Activated CD8-positive, alpha-beta memory T cell treated with anti-CD3 and anti-CD28 coated beads, Interleukin-2, amount 50 U/mL, for 48 hours (primary cell): ENCODE results near the gene TMEM207.

Source experiments
- DNase-seq: peaks from one replicate; pipeline ENCODE4 v3.0.0-alpha.2; 2020

Gene TMEM207

DNA sequence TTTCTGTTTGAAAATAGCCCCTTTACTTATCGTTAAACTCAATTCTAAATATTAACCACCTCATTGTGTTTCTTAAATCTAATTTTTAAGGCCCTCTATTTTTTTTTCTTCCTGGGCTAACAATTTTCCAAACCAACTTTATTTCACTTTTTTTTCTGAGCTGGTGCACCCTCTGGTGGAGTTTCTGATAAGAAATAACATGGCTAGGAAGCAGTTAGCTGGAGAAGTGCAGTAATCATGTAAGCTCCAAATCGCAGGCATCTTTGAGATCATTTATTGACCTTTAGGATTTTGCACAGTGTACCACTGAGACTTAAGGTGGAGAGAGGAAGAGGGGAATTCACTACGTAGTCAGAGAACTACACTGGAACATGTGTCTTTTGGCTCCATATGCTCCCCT, 6.4 kb downstream of the TMEM207 start:
- no peak for DNase-seq

DNA sequence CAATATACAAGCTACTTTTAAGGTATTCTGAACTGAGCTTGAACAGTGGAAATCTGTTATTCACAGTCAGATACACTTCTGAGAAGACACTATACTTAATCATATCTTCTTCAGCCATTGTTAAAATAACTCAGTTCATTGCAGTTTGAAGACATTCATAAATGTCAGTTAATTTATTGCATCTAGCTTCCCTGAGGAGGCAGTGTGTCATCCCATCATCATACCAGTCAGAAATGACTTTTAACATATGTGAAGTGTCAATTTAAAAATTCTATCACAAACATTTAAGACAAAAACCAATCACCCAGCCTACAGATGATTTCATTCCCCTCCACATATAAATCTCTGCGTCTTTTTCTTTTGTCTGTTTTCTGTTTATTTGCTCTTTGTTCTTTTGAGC, 7.5 kb downstream of the TMEM207 start:
- DNase-seq = no peak

DNA sequence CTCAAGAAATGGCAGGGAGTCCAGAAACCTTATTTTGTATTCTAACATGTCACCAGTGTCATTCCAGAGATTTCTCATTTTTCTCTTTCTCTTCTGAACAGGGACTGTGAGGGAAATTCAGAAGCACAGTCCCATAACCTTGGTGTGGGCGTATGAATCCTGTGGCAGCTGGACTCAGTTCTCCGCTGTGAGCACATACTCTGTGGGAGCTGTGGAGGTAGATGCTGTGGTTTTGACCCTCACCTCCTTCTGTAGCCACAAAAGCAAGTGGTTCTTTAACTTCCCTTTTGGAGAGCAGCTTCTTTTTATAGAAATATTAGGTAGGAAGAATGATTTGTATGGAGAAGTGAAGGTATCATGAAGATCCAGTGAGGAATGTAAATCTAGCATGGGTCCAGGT, 13.4 kb downstream of the TMEM207 start:
- no peak for DNase-seq

DNA sequence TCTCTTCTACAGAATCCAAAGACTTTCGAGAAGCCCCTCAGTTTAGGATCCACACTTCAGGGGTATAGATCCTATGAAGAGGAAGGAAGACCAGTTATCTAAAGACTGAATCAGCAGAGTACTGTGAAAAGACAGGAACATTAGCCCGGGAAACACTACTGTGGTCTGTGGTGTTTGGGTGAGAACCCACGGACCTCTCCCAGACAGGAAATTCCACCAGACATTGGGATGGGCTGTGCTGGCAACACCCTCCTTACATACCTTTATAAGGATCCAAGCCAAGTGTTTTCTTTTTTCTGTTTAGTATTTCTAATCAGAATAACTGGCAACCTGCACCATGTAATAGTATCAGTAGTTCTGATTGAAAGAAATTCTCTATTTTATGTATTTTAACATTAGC, 14.1 kb downstream of the TMEM207 start:
- no peak for DNase-seq

DNA sequence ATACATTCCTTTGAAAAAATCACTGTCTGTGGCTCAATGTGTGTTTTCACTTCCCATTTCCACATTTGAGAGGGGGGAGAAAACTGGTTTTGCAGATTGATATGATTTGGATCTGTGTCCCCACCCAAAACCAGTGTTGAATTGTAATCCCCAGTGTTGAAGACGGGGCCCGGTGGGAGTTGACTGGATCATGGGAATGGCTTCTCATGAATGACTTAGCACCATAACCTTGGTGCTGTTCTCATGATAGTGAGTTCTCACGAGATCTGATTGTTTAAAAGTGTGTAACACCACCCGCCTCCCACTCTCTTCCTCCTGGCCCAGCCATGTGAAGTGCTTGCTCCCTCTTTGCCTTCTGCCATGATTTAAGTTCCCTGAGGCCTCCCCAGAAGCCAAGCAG, 16.1 kb downstream of the TMEM207 start:
- DNase-seq = no peak

DNA sequence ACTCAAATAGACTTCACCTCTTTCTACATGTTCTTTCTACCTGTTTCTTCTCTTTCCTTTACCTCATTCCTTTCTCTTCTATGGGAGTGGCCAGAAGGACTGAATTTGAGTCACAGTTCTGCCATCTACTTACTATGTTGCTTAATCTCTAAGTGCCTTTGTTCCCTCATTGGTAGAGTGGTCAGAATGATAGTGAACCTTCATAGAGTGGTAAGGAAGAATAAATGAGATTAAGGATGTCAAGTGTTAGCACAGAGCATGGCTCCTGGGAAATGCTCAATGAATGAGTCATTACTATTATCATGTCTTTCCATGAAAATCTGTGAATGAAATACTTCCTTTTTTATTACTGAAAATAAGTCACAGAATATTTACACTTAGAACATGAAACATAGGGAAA, 17.5 kb downstream of the TMEM207 start:
- no peak for DNase-seq

DNA sequence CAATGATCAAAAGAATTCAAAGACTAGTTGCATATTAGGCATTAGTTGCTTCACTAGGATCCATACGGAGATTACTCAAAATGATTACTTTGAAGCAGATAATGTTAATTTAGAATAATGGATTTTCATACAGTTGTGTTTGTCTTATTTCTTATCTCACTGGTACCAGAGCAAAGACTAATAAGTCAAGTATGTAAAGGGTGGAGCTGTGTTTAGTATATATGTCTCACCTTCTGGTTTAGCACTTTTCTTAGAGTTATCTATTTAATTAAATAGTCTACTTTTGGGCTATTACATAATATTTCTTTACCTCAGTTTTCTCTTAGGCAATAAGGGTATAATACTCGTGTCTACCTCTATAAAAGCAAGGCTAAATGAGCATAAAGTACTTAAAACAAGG, 18.8 kb downstream of the TMEM207 start:
- DNase-seq = no peak

DNA sequence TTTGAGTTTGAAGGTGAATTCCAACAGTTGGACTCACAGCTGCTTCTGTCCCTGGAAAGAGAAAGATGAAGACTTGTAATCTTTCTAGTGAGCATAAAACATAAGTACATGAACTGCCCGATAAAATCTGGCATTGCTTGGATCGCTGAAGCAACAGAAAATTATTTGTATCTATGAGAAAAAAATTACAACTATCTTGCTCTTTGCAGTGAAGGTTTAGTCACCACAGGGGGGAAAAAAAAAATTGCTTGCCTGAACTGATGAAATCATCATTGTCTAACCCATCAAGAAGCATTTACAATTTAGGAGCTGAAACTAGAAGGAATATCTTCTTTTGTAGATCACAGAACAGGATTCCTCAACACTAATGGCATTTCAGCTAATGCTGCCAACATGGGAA, 20.0 kb downstream of the TMEM207 start:
- no peak for DNase-seq

DNA sequence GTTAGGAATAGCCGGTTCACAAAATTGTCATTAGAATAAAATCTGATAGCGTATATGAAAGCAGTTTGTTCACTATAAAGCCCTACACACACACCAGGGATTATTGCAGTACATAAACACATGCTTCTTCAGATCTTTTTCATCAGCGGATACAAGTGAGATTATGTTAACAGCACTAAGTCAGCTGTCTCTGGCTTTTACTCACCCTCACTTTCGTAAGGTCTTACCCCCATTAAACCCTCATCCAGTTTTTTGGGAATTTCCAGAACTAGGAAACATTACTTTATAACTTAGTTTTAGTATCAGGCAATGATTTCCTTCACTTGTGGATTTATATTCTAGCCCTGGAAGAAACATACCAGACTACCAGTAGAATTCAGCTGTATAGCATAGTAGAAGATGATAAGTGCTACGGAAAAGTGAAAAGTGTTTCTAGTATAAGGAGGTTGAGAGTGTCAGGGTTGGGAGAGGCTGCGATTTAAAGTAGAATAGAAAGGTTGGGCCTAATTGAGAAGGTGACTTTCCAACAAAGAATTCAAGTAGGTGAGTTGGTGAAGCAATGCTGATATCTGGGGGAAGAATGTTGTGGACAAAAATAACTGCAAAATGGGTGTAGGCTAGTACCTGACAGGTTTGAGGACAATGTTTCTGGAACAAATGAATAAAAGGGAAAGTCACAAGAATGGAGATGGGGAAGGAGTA, 22.7 kb downstream of the TMEM207 start:
- DNase-seq = no peak

DNA sequence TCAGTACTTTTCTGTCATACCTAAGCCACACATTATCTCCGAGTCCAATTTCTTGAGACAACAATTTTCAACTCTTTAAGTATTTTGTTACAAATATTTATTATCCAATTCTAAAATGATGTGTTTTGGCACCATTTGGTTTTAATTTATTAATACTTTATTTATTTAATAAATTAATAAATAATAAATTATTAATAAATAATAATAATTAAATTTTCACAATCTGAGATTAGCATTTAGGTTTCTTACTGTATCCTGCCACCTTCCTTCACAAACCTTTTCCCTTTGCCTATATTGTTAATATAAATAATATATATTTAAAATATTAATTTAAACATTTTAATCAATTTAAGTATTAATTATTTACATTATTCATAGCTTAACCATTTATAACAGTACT, 23.9 kb downstream of the TMEM207 start:
- no peak for DNase-seq

DNA sequence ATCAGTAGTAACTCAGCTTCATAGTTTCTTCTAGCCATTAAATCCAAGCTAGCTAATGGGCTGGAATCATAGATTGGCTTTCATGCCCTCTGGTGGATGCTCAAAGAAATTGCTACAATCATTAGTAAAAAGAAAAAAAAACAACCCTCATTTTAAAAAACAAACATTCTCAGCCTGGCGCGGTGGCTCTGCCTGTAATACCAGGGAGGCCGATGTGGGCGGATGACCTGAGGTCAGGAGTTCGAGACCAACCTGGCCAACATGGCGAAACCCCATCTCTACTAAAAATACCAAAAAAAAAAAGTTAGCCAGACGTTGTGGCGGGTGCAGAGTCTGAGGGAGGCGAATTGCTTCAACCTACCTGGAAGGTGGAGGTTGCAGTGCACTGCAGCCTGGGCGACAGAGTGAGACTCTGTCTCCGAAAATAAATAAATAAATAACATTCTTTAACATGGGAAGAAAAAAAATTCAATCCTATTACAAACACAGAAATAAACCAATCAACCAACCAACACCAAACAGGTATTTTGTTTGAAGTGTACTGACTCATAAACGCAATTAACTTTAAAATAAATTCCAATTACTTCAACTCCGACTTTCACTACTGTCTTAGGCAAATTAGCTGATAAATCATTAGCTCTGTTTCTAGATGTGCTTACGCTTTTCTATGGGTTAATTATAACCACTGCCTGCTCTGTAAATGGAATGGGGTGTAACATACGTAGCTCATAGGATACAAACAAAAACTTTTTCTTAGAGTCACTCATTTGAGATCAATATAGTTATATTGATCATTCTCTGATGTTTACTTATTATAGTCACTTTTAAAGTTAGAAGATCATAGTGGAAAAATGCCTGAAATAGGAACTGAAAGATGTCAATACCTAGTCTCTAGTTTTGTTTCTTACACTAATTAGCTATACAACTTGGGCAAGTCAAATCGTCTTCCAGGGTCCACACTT, 24.9 kb downstream of the TMEM207 start:
- DNase-seq = peak; percentile 69

DNA sequence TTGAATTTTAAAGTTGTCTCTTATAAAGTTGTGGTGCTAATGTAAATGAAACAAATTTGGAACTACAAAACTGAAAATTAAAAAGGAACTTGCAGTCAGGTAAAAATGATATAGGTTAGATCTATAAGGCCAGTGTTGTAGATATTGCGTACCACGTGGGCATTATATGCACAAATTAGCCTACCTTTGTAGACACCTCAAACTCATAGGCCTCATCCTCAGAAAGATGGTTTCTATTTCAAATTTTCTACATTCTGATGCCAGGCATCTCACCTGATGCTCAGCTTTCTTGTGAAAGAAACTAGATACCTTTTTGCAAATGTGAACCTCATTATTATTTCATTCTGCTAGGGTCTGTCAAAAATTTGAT, 25.6 kb downstream of the TMEM207 start:
- DNase-seq = no peak

DNA sequence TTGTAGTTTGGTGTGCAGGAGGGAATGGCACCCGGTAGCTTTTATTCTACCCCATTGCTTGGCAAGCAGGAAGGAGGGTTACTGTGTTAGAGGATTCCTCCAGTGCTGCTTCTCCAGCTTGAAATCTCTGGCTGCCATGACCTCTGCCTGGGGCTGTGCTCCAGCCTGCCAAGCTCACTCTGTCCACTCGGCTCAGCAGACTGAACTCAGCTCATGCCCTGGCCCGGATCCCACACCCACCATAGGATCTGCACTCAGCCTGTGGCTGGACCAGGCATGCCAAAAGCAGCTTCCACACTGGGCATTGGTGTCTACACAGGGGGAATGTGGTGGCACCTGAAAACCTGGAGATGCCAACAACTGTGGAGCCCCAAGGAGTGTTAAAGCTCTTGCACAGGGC, 35.4 kb downstream of the TMEM207 start:
- DNase-seq = no peak

DNA sequence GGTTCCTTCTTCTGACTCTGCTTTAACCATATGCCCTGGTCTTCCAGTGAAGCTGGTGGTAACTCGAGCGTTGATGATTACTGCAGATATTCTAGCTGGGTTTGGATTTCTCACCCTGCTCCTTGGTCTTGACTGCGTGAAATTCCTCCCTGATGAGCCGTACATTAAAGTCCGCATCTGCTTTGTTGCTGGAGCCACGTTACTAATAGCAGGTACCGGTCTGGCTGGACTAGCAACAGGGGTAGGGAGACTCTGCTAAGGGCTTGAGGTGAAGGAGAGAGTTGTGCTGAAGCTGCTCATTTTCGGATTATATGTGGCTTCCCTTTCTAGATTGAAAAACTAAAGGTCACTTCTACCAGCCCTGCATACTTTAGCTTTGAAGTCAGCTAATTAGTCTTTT, 45.0 kb downstream of the TMEM207 start:
- no peak for DNase-seq

DNA sequence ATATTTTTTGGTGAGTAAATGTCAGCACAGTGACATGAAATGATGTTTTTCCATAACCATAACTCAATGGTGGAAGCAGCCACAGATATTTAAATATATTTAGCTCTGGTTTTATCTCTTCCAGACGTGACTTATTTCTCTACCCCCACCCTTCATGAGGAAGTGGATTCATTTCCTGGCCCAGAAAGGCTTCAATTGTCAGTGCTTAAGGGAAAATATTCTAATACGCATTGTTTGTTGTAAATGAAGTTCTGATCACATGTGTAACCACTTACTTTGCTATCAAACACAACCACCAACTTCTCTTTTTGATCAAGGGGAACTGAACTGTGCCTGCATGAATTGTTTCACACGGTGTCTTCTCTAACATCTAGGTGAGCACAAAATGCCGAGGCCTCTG, 47.7 kb downstream of the TMEM207 start:
- no peak for DNase-seq

DNA sequence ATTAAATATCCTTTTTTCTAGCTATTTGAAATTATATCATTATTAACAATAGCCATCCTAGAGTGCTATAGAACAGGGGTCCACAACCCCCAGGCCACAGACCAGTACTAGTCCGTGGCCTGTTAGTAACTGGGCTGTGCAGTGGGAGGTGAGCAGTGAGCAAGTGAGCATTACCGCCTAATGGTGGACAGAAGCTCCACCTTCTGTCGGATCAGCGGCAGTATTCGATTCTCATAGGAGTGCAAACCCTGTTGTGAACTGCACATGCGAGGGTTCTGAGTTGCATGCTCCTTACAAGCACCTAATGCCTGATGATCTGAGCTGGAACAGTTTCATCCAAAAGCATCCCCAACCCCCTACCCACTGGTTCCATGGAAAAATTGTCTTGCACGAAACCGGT, 50.0 kb downstream of the TMEM207 start:
- no peak for DNase-seq

DNA sequence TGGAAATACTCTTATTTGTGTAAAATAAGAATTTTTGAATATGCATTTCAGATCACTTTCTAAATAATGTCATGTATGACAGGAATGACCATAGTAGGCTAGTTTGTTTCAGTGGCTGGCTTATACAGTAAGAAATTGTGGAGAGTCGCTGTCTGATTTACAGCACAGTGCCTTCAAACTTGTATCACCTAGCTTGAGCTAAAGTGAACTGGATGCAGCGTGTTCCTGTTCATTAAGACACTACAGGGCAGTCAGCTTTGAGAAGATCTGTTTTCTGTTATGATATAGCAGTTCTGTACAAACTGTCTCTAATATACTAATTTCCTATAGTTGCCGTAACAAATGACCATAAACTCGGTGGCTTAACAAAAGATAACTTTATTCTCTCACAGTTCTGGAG, 51.8 kb downstream of the TMEM207 start:
- DNase-seq = no peak

DNA sequence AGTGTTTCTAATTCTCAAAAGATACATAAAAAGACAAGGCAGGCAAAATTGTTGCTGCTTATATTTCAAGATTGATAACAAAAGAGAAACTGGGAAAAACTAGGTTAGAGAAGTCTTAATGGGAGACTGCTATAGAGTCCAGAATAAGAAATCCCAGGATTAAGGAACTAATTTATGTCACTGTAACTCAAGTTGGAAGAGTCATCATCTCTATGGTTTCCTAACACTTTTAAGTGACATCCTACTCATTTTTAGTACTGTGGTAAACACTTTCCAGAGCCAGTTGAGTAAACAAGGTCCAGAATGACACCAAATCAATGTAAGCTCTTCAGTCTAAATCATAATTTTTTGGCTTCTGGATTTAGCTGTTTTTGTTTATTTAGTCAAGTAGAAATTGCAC, 53.7 kb downstream of the TMEM207 start:
- no peak for DNase-seq

DNA sequence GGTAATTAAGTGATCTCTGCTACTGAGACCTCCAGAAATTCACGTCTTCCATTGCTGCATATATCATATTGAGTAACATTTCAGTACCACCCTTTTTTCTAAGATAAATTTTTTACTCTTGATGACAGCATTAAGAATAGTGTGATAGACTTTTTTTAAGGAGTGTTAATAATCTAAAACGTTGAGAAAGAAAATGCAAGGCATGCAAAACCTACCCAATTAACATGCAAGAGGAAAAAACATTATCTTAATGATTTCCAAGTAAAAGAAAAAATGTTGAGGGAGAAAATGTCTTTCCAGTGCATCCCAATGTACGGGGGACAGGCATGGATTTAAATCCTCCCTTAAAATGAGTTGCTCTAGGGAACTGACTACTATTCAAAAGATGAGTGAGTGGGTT, 61.0 kb downstream of the TMEM207 start:
- no peak for DNase-seq

DNA sequence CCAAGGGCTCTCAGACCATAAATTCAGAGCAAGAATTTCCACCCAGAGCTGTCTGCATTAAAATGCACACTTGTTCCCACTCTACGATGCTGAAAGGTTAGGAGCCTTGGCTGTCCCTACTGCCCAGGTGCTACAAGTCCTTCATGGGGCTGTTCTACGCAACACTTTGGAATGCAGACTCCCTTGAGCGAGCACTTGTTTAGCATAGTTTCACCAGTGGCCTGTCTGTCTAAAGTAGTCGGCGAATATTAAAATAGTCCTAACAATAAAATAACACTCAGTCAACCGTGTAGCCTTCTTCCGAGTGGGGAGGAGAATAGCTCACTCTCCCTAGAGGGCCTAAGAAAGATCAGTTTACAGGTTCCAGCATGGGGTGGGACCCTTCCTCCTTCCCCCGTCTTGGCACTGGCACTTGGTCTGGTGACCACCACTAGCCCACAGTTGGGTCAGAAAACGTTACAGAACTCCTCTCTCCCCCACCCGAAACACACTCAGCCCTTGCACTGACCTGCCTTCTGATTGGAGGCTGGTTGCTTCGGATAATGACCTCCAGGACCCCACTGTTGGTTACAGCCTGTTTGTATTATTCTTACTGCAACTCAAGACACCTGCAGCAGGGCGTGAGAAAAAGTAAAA, 62.0 kb downstream of the TMEM207 start, which contains the start of gene CLDN16:
Gene CLDN16, plus strand, starts transcription at position 586 of the 636 bp plus-strand sequence. CDS start 167 bp downstream, outside the sequence.
- DNase-seq = no peak

DNA sequence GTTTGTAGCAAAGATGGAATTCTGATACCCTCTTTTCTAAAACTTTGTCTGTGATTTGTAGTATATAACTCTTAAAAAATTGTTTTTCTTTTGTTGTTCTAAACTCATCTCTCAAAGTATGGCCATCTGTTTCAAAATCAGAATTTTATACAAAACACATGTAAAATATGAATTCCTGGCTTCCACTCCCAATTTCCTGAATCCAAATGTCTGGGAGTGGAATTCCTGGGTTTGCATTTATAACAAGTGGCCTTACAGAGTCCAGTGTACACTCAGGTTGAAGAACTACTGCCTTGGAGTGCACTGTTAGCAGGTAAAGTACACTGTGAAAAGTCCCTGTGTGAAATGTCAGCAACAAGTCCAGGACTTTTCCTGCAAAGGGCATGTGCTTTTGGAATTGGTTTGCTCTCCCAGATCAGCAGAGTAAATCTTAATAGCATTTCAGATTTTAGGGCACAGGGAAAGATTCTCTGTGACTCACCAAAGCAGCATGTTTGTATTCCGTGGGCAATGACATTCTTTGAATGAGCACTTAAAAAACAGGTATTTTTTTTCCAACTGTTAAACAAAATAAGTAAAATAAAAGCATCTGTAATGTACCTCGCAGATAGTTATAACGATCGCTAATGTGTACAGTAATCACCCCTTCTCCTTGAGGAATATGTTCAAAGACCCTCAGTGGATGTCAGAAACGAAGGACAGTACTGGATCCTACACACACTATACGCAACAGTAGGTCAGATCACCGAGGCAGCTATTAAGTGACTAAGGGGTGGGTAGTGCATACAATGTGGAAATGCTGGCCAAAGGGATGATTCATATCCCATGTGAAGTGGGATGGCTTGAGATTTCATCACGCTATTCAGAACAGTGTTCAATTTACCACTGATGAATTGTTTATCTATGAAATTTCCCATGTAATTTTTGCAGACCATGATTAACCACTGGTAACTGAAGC, 63.7 kb downstream of the TMEM207 start:
- no peak for DNase-seq

DNA sequence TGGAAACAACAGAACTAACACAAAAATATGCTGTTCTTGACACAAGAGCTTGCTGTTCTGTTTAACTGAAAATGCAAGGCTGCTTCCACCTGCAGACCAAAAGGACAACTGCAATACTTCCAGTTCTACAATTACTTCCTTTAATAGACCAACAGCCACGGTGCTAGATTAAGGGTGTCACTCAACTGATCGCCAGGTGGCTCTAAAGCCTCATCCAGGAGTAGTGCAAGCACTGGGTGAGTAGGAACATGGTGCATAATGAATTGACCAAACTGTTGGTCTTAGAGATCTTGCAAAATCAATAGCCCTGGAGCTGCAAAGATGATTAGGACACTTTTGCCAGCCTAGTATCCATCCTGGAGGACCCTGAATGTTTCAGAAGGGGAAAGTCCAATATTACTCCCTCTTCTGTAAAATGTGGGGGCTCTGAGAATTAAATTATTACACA, 65.4 kb downstream of the TMEM207 start:
- no peak for DNase-seq

DNA sequence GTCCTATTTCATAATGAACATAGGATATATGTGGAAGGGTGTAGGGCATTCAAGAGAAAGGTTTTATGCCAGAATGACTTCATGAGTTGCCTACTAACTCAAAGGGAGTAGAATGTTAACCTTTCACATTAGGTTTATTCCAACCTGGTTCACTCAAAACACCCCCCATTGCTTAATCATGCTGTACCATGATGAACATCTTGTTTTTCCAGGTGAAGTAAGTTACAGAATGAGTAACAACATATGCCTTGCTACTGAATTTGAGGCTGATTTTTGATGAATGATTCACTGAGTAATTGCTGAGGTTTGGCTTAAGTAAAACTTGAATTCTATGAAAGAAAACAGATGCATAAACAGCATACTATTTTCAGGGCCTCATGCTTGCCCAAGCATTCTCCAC, 67.6 kb downstream of the TMEM207 start:
- DNase-seq = no peak
